ENCODE data around the gene FOXJ1.

DNA sequence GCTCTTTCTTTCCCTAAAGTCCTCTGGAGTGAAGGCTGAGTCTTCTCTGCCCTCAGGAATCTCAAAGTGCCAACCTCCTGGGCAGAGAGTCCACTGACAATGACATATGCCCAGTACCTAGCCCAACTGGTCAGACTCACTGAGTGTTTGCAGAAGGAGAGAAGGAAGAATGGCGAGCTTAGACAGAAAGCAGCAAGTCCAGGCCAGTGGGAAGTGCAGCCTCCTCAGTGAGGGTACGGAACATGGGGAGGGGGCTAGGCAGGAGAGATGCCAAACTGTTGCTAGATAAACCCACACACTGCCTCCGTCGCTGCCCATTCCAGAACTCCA lies 38.1 kb downstream of the FOXJ1 start:
- TF ChIP-seq, protein P1, sequence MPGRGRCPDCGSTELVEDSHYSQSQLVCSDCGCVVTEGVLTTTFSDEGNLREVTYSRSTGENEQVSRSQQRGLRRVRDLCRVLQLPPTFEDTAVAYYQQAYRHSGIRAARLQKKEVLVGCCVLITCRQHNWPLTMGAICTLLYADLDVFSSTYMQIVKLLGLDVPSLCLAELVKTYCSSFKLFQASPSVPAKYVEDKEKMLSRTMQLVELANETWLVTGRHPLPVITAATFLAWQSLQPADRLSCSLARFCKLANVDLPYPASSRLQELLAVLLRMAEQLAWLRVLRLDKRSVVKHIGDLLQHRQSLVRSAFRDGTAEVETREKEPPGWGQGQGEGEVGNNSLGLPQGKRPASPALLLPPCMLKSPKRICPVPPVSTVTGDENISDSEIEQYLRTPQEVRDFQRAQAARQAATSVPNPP (CRISPR knock-in tag; IDR thresholded peaks at IDR 0.05) = no peak
- no peak for TF ChIP-seq FOXK2 (IDR thresholded peaks at IDR 0.05)
- no peak for TF ChIP-seq GATA4 (IDR thresholded peaks at IDR 0.05; ENCODE audit: borderline replicate concordance, low read depth)
- no peak for TF ChIP-seq ZMYM4 (CRISPR knock-in tag; IDR thresholded peaks at IDR 0.05)
- no peak for TF ChIP-seq RXRB (CRISPR knock-in tag; IDR thresholded peaks at IDR 0.05; ENCODE audit: borderline replicate concordance)
- TF ChIP-seq POLR2A (IDR thresholded peaks at IDR 0.05; ENCODE audit: insufficient read depth in 1 of 2, low read depth in 2 of 2, low read length in 2 of 2) = no peak
- TF ChIP-seq HOXA7 (CRISPR knock-in tag; IDR thresholded peaks at IDR 0.05) = no peak
- no peak for TF ChIP-seq CHCHD3 (CRISPR knock-in tag; IDR thresholded peaks at IDR 0.05)
- peak; percentile 40; the same call in 1 of the 2 replicates for TF ChIP-seq TMF1 (CRISPR knock-in tag; IDR thresholded peaks at IDR 0.05; ENCODE audit: low read depth)
- no peak for TF ChIP-seq MED1 (CRISPR knock-in tag; IDR thresholded peaks at IDR 0.05)
- no peak for TF ChIP-seq SIN3A (IDR thresholded peaks at IDR 0.05; ENCODE audit: borderline replicate concordance, low read depth, low read length)
- TF ChIP-seq, protein P2, sequence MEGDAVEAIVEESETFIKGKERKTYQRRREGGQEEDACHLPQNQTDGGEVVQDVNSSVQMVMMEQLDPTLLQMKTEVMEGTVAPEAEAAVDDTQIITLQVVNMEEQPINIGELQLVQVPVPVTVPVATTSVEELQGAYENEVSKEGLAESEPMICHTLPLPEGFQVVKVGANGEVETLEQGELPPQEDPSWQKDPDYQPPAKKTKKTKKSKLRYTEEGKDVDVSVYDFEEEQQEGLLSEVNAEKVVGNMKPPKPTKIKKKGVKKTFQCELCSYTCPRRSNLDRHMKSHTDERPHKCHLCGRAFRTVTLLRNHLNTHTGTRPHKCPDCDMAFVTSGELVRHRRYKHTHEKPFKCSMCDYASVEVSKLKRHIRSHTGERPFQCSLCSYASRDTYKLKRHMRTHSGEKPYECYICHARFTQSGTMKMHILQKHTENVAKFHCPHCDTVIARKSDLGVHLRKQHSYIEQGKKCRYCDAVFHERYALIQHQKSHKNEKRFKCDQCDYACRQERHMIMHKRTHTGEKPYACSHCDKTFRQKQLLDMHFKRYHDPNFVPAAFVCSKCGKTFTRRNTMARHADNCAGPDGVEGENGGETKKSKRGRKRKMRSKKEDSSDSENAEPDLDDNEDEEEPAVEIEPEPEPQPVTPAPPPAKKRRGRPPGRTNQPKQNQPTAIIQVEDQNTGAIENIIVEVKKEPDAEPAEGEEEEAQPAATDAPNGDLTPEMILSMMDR (CRISPR knock-in tag; IDR thresholded peaks at IDR 0.05) = no peak
- no peak for TF ChIP-seq ZNF232 (CRISPR knock-in tag; IDR thresholded peaks at IDR 0.05; ENCODE audit: borderline replicate concordance)
- no peak for TF ChIP-seq HNRNPL (IDR thresholded peaks at IDR 0.05; ENCODE audit: low read depth, low read length)
